B cell (primary cell): Measurements from ENCODE around the gene HOXA1. TPM values are rescaled to one million over a fixed set of nuclear protein-coding genes. Genes with fewer than 3 reads are reported as not detected.

ENCODE experiments used
- ATAC-seq: fragments of 200-7000 bp; cut with Tn5 transposase; one replicate; pipeline ENCODE4 v1.10.0; 2021; ENCODE audit warnings: low read depth, mild to moderate bottlenecking, moderate number of reproducible peaks, moderate library complexity
- CTCF ChIA-PET: fragments of 350-600 bp; sonication (Branson Sonifier 250); formaldehyde crosslinking; loops from one replicate; lab custom pipeline; 2021; ENCODE audit warnings: antibody characterized with exemption, inconsistent platforms; lab: Charles Lee
- POLR2A ChIA-PET: fragments of 350-600 bp; sonication (Branson Sonifier 250); formaldehyde crosslinking; loops from one replicate; lab custom pipeline; 2021; ENCODE audit warnings: antibody characterized with exemption; lab: Charles Lee
- DNase-seq: peaks from one replicate; pipeline ENCODE4 v3.0.0; 2013
- H2AFZ ChIP-seq: 2 replicates; pipeline ENCODE4 v1.6.1; 2012; ENCODE audit warnings: mild to moderate bottlenecking, low read depth, low read length; ENCODE audit not compliant: insufficient read depth, poor library complexity, severe bottlenecking
- H3K27ac ChIP-seq, 2 donors: 1 replicate in 1 of 2; 2 replicates in 1 of 2; pipeline ENCODE4 v1.5.1; 2012 to 2013; ENCODE audit warnings: low read length in 2 of 2, mild to moderate bottlenecking in 2 of 2, moderate library complexity in 1 of 2
- H3K27me3 ChIP-seq, 4 experiments: fragments of 200-600 bp in 1 of 4; sonication (generic) in 1 of 4; replicated peaks in 1 of 4; 1 replicate in 2 of 4; 2 replicates in 2 of 4; pipeline versions ENCODE4 v1.6.1 to v1.7.0; 2013 to 2016; ENCODE audit warnings: low read length in 3 of 4, mild to moderate bottlenecking in 2 of 4, mixed read lengths in 1 of 4, moderate library complexity in 1 of 4; ENCODE audit not compliant: insufficient read depth in 4 of 4, control insufficient read depth in 3 of 4; ENCODE audit errors: control extremely low read depth in 1 of 4
- H3K36me3 ChIP-seq, 2 experiments: replicated peaks in 1 of 2; 1 replicate in 1 of 2; 2 replicates in 1 of 2; pipeline versions ENCODE4 v1.6.1 to v1.7.1; 2013; ENCODE audit warnings: low read length in 1 of 2; ENCODE audit not compliant: insufficient read depth in 2 of 2, control insufficient read depth in 1 of 2; ENCODE audit errors: control extremely low read depth in 1 of 2, extremely low read depth in 1 of 2
- H3K4me1 ChIP-seq, 2 donors: fragments of 200-600 bp in 1 of 2; sonication (generic) in 1 of 2; 1 replicate in 1 of 2; 2 replicates in 1 of 2; pipeline versions ENCODE4 v1.5.1 to v1.6.1; 2013 to 2017; ENCODE audit warnings: low read length in 2 of 2; ENCODE audit not compliant: control insufficient read depth in 2 of 2, insufficient read depth in 2 of 2
- H3K4me2 ChIP-seq: replicated peaks from 2 replicates; pipeline ENCODE3; 2012; ENCODE audit warnings: mild to moderate bottlenecking, low read depth, low read length; ENCODE audit not compliant: poor library complexity, severe bottlenecking
- H3K4me3 ChIP-seq, 5 experiments: fragments of 200-600 bp in 1 of 5; sonication (generic) in 1 of 5; 1 replicate in 3 of 5; 2 replicates in 2 of 5; pipeline versions ENCODE4 v1.5.1 to v1.7.0; 2011 to 2016; ENCODE audit warnings: low read length in 4 of 5, mild to moderate bottlenecking in 4 of 5, low read depth in 2 of 5, control low read depth in 1 of 5, moderate library complexity in 1 of 5; ENCODE audit not compliant: insufficient read depth in 1 of 5; ENCODE audit errors: control extremely low read depth in 1 of 5, extremely low read depth in 1 of 5
- H3K79me2 ChIP-seq: fragments of 200-600 bp; sonication (generic); one replicate; pipeline ENCODE4 v1.6.0; 2016; ENCODE audit warnings: low read length; ENCODE audit not compliant: control insufficient read depth, insufficient read depth
- H3K9ac ChIP-seq: fragments of 200-600 bp; sonication (generic); 2 replicates; pipeline ENCODE4 v1.6.1; 2017; ENCODE audit warnings: mild to moderate bottlenecking, low read length, moderate library complexity
- H3K9me3 ChIP-seq, 3 donors: one replicate each; pipeline versions ENCODE4 v1.6.1 to v1.7.1; 2013; ENCODE audit warnings: low read length in 2 of 3; ENCODE audit not compliant: control insufficient read depth in 2 of 3, insufficient read depth in 1 of 3; ENCODE audit errors: control extremely low read depth in 1 of 3
- H4K20me1 ChIP-seq: 2 replicates; pipeline ENCODE4 v1.6.0; 2012; ENCODE audit warnings: mild to moderate bottlenecking, low read length; ENCODE audit not compliant: insufficient read depth, control insufficient read depth, poor library complexity, severe bottlenecking
- H3K27ac Mint-ChIP-seq: one replicate; pipeline ENCODE4 v1.8.0; 2021; ENCODE audit warnings: mixed read lengths
- H3K27me3 Mint-ChIP-seq: one replicate; pipeline ENCODE4 v1.8.0; 2021; ENCODE audit warnings: mixed read lengths
- H3K4me1 Mint-ChIP-seq: one replicate; pipeline ENCODE4 v1.8.0; 2021; ENCODE audit warnings: mixed read lengths
- H3K4me3 Mint-ChIP-seq: one replicate; pipeline ENCODE4 v1.8.0; 2021; ENCODE audit warnings: mixed read lengths
- H3K9me3 Mint-ChIP-seq: one replicate; pipeline ENCODE4 v1.8.0; 2022; ENCODE audit warnings: mixed read lengths; ENCODE audit not compliant: insufficient read depth
- CTCF ChIP-seq: fragments of 200-600 bp; IDR thresholded peaks from one replicate; pipeline ENCODE4 v1.8.0; 2022; ENCODE audit warnings: antibody characterized with exemption, mild to moderate bottlenecking
- EZH2 ChIP-seq: IDR thresholded peaks from 2 replicates; pipeline ENCODE4 v1.6.1; 2012; ENCODE audit warnings: borderline replicate concordance, low read depth, mild to moderate bottlenecking, moderate library complexity, low read length; ENCODE audit not compliant: insufficient read depth, poor library complexity, severe bottlenecking
- WGBS: methylation state at CpG from one replicate; pipeline ENCODE4 v1.1.5; 2013; ENCODE audit warnings: missing lambda C conversion rate; ENCODE audit not compliant: insufficient coverage; 5-methylcytosine and 5-hydroxymethylcytosine counted together
- intact Hi-C: fragments of 100-400 bp; cut with micrococcal nuclease; formaldehyde crosslinking; loops from one replicate; pipeline ENCODE4 v1.10.0; 2022
- polyA plus RNA-seq: library from polyadenylated mRNA; depleted of rRNA; stranded (reverse); fragments of >200 nt; gene quantifications from 2 replicates; pipeline ENCODE4 v1.2.3, GENCODE V29; 2012
- total RNA-seq, 2 donors: library from RNA; stranded (reverse); fragments of 120-200 nt in 1 of 2; gene quantifications; 1 replicate in 1 of 2; 2 replicates in 1 of 2; pipeline versions ENCODE4 v1.2.3 to v1.2.4, GENCODE V29; 2013 to 2022

The HOXA1 gene
- total and polyA plus RNA-seq, 2 donors (not counting 1 experiment from before 2014, with no cell fraction given) = 0.13 to 0.37 TPM

GRCh38 chr7:27132214-27132613 is 36.4 kb upstream of the HOXA1 start:
- Mint-ChIP-seq H3K27ac (no peak overlapping the region), H3K4me3 (no peak overlapping the region), H3K4me1 (no peaks in the 10 kb centered on the region), H3K9me3 (peaks cover 2% of the 10 kb centered on the region), H3K27me3 (peaks cover 64% of the 10 kb centered on the region)
- Histone ChIP-seq H3K36me3 (no peaks in the 10 kb centered on the region), H3K4me2 (no peak overlapping the region), H4K20me1 (no peaks in the 10 kb centered on the region), H3K9me3 (peaks cover 0 to 13% (median 0%) of the 10 kb centered on the region in 3 donors), H3K27ac (no peak overlapping the region), H3K9ac (no peak overlapping the region), H3K4me3 (no peak overlapping the region), H3K79me2 (no peaks in the 10 kb centered on the region), H3K27me3 (peaks cover 0 to 24% (median 15%) of the 10 kb centered on the region in 4 experiments), H2AFZ (no peak overlapping the region), H3K4me1 (no peaks in the 10 kb centered on the region)
- ChIA-PET POLR2A (no interaction called here), CTCF (interaction anchor here (0.9 to 1.3 kb wide), 3 partner anchors 11 to 19 kb away, joined by 3 to 4 read pairs (median 3); partner anchors contain the start of gene HOXA5)
- TF ChIP-seq EZH2 = no peak
- TF ChIP-seq CTCF = no peak
- ATAC-seq (no peak), DNase-seq (no peak)
- no CpG with 5 or more reads among the region's 2 CpGs for WGBS
- intact Hi-C loops = no loop called here

- Histone ChIP-seq H3K27ac (peak overlapping the region in 1 of 2 donors; percentile 54), H3K4me2 (peak overlapping the region; percentile 74), H3K36me3 (no peaks in the 10 kb centered on the region), H2AFZ (peak overlapping the region; percentile 83), H3K4me3 (peak overlapping the region; percentile 48 to 72 (median 58)), H3K27me3 (peaks cover 0 to 24% (median 10%) of the 10 kb centered on the region in 4 experiments), H3K4me1 (no peaks in the 10 kb centered on the region), H4K20me1 (no peaks in the 10 kb centered on the region), H3K79me2 (no peaks in the 10 kb centered on the region), H3K9ac (peak overlapping the region; percentile 71), H3K9me3 (peaks cover 0 to 13% (median 0%) of the 10 kb centered on the region in 3 donors)
- peaks cover 2% of the 10 kb centered on the region for H3K9me3 Mint-ChIP-seq
- DNase-seq (no peak), ATAC-seq (no peak)
- TF ChIP-seq EZH2 (no peak), CTCF (no peak)
- ChIA-PET CTCF (interaction anchor here (0.9 to 1.3 kb wide), 4 partner anchors 12 to 29 kb away, joined by 3 to 5 read pairs (median 4); partner anchors contain the start of gene HOXA5), POLR2A (no interaction called here)
- intact Hi-C loops = loop anchor here (1.0 kb wide), 1 partner anchor 35 kb away; no protein-coding TSS in a partner anchor
- 43% methylated on average over 4 of the region's 12 CpGs for WGBS
- peaks cover 66% of the 10 kb centered on the region for H3K27me3 Mint-ChIP-seq
- peak overlapping the region; percentile 80 for H3K4me3 Mint-ChIP-seq
- H3K4me1 Mint-ChIP-seq = no peaks in the 10 kb centered on the region
- H3K27ac Mint-ChIP-seq = no peak overlapping the region
Observed at GRCh38 chr7:27131390-27131819, 35.6 kb upstream of the HOXA1 start.
